ENCODE results near the gene TNS3. TPM values are rescaled to one million over a fixed set of nuclear protein-coding genes. Genes with fewer than 3 reads are reported as not detected.

The TNS3 gene
- polyA plus RNA-seq, 1 of the 3 experiments (the other 2 are of a cell fraction) = 72.3 TPM

- TF ChIP-seq REST (IDR thresholded peaks at IDR 0.05; ENCODE audit: low read depth, low read length) (peak; percentile 26; the same call in 1 of the 2 replicates), TAF1 (IDR thresholded peaks at IDR 0.05; ENCODE audit: borderline replicate concordance, low read depth, low read length) (no peak), YY1 (IDR thresholded peaks at IDR 0.05; ENCODE audit: low read depth) (no peak), FOSL2 (IDR thresholded peaks at IDR 0.05; ENCODE audit: borderline replicate concordance, low read depth) (peak; percentile 96), CTCF (IDR thresholded peaks at IDR 0.05) (no peak), NFIC (IDR thresholded peaks at IDR 0.05; ENCODE audit: borderline replicate concordance) (peak; percentile 82), SMC3 (IDR thresholded peaks at IDR 0.05; ENCODE audit: low read depth, low read length) (no peak), TCF12 (IDR thresholded peaks at IDR 0.05) (peak; percentile 93), RXRA (IDR thresholded peaks at IDR 0.05; ENCODE audit: borderline replicate concordance, low read depth) (peak; percentile 81; the same call in 1 of the 2 replicates), TEAD4 (IDR thresholded peaks at IDR 0.05; ENCODE audit: borderline replicate concordance, insufficient read depth) (peak; percentile 73; the same call in 1 of the 2 replicates), GABPA (IDR thresholded peaks at IDR 0.05; ENCODE audit: low read depth) (no peak), MEF2A (IDR thresholded peaks at IDR 0.05; ENCODE audit: borderline replicate concordance, low read depth) (peak; percentile 81; the same call in 1 of the 2 replicates), USF2 (IDR thresholded peaks at IDR 0.05; ENCODE audit: borderline replicate concordance, low read depth, low read length) (no peak), USF1 (IDR thresholded peaks at IDR 0.05; ENCODE audit: borderline replicate concordance, low read depth) (peak; percentile 40; the same call in 1 of the 2 replicates), EP300 (IDR thresholded peaks at IDR 0.05; ENCODE audit: borderline replicate concordance in 1 of 2, low read depth in 1 of 2, low read length in 1 of 2) (peak; percentile 39 to 93; a peak in 3 of 4 replicates), FOXJ3 (CRISPR knock-in tag; IDR thresholded peaks at IDR 0.05) (no peak), FOXM1 (IDR thresholded peaks at IDR 0.05; ENCODE audit: low read depth) (0 out of 2 replicates have a peak, but pooled peaks have one; percentile 15)
Observed at GRCh38 chr7:47291461-47292081, 290.3 kb downstream of the TNS3 start (continued).

Measured in SK-N-SH (cell line).